ENCODE measurements around the gene MYOZ2.

Gene MYOZ2

GRCh38 chr4:119098306-119098705 lies 37.3 kb upstream of the MYOZ2 start:
- Histone ChIP-seq H3K4me3 (ENCODE audit: low read depth, low read length) (no peak overlapping the region), H3K9me3 (ENCODE audit: severe bottlenecking) (no peaks in the 10 kb centered on the region), H3K27me3 (ENCODE audit: insufficient read depth, low read depth, severe bottlenecking) (no peaks in the 10 kb centered on the region), H3K27ac (no peak overlapping the region), H3K36me3 (no peaks in the 10 kb centered on the region)
- DNase-seq = no peak
- no peak for TF ChIP-seq CTCF (IDR thresholded peaks at IDR 0.05; ENCODE audit: low read depth, low read length)

GRCh38 chr4:119099227-119099810 lies 36.3 kb upstream of the MYOZ2 start:
- no peak for DNase-seq
- no peaks in the 10 kb centered on the region for H3K9me3 ChIP-seq (ENCODE audit: severe bottlenecking)
- H3K27me3 ChIP-seq (ENCODE audit: insufficient read depth, low read depth, severe bottlenecking) = no peaks in the 10 kb centered on the region
- no peak for TF ChIP-seq CTCF (IDR thresholded peaks at IDR 0.05; ENCODE audit: low read depth, low read length)
- no peaks in the 10 kb centered on the region for H3K36me3 ChIP-seq
- H3K27ac ChIP-seq = no peak overlapping the region
- H3K4me3 ChIP-seq (ENCODE audit: low read depth, low read length) = no peak overlapping the region

- no peak for DNase-seq
- no peak for TF ChIP-seq CTCF (IDR thresholded peaks at IDR 0.05; ENCODE audit: low read depth, low read length)
Measured at GRCh38 chr4:119100655-119101054, 35.0 kb upstream of the MYOZ2 start.

GRCh38 chr4:119103263-119103662 lies 32.4 kb upstream of the MYOZ2 start:
- no peak overlapping the region for H3K27ac ChIP-seq

More at GRCh38 chr4:119100655-119101054, 35.0 kb upstream of the MYOZ2 start:
- H3K4me3 ChIP-seq (ENCODE audit: low read depth, low read length) = no peak overlapping the region
- no peaks in the 10 kb centered on the region for H3K27me3 ChIP-seq (ENCODE audit: insufficient read depth, low read depth, severe bottlenecking)
- H3K27ac ChIP-seq = no peak overlapping the region
- no peaks in the 10 kb centered on the region for H3K36me3 ChIP-seq
- H3K9me3 ChIP-seq (ENCODE audit: severe bottlenecking) = no peaks in the 10 kb centered on the region

GRCh38 chr4:119104644-119105273 lies 30.9 kb upstream of the MYOZ2 start:
- H3K27me3 ChIP-seq (ENCODE audit: insufficient read depth, low read depth, severe bottlenecking) = no peaks in the 10 kb centered on the region
- H3K27ac ChIP-seq = no peak overlapping the region
- H3K36me3 ChIP-seq = no peaks in the 10 kb centered on the region
- no peak for TF ChIP-seq CTCF (IDR thresholded peaks at IDR 0.05; ENCODE audit: low read depth, low read length)
- no peak overlapping the region for H3K4me3 ChIP-seq (ENCODE audit: low read depth, low read length)
- no peak for DNase-seq
- no peaks in the 10 kb centered on the region for H3K9me3 ChIP-seq (ENCODE audit: severe bottlenecking)

More at GRCh38 chr4:119103263-119103662, 32.4 kb upstream of the MYOZ2 start:
- H3K27me3 ChIP-seq (ENCODE audit: insufficient read depth, low read depth, severe bottlenecking) = no peaks in the 10 kb centered on the region
- no peak for TF ChIP-seq CTCF (IDR thresholded peaks at IDR 0.05; ENCODE audit: low read depth, low read length)
- H3K4me3 ChIP-seq (ENCODE audit: low read depth, low read length) = no peak overlapping the region
- H3K9me3 ChIP-seq (ENCODE audit: severe bottlenecking) = no peaks in the 10 kb centered on the region
- H3K36me3 ChIP-seq = no peaks in the 10 kb centered on the region
- DNase-seq = no peak

- no peak overlapping the region for H3K4me3 ChIP-seq (ENCODE audit: low read depth, low read length)
- no peak overlapping the region for H3K27ac ChIP-seq
- no peaks in the 10 kb centered on the region for H3K27me3 ChIP-seq (ENCODE audit: insufficient read depth, low read depth, severe bottlenecking)
- no peaks in the 10 kb centered on the region for H3K9me3 ChIP-seq (ENCODE audit: severe bottlenecking)
- no peaks in the 10 kb centered on the region for H3K36me3 ChIP-seq
- TF ChIP-seq CTCF (IDR thresholded peaks at IDR 0.05; ENCODE audit: low read depth, low read length) = no peak
- no peak for DNase-seq
Measured at GRCh38 chr4:119105605-119106004, 30.0 kb upstream of the MYOZ2 start.

All from WERI-Rb-1 (cell line).